Pancreas (tissue), 10 donors: Measurements from ENCODE around the gene ENDOU. TPM values are rescaled to one million over a fixed set of nuclear protein-coding genes. Genes with fewer than 3 reads are reported as not detected.

ENCODE experiments used
- ATAC-seq, 4 donors: fragments of 200-7000 bp; cut with Tn5 transposase; one replicate each; pipeline versions ENCODE4 v1.8.0 to v1.9.1; 2020; ENCODE audit warnings: mild to moderate bottlenecking in 4 of 4, moderate library complexity in 4 of 4
- DNase-seq, 6 donors: peaks; one replicate each; pipeline ENCODE4 v3.0.0-alpha.2; 2020
- FAIRE-seq: peaks from 2 replicates; lab custom pipeline; 2012; peaks lifted over from hg19 to GRCh38; lab: Jason Lieb, UNC
- H3K27ac ChIP-seq, 4 donors: fragments of 200-600 bp; sonication (generic); 1 replicate in 3 of 4; 2 replicates in 1 of 4; pipeline versions ENCODE4 v1.5.0 to v1.8.0; 2020
- H3K27me3 ChIP-seq, 4 donors: fragments of 200-600 bp; one replicate each; pipeline ENCODE4 v1.8.0; 2021
- H3K36me3 ChIP-seq, 3 donors: fragments of 200-600 bp; sonication (generic) in 1 of 3; one replicate each; pipeline versions ENCODE4 v1.5.0 to v1.8.0; 2020 to 2021
- H3K4me1 ChIP-seq, 3 donors: fragments of 200-600 bp; one replicate each; pipeline ENCODE4 v1.8.0; 2021
- H3K4me3 ChIP-seq, 4 donors: fragments of 200-600 bp; sonication (generic) in 2 of 4; one replicate each; pipeline versions ENCODE4 v1.5.0 to v1.8.0; 2020 to 2021
- H3K9me3 ChIP-seq, 4 donors: fragments of 200-600 bp; one replicate each; pipeline ENCODE4 v1.8.0; 2021
- CTCF ChIP-seq, 4 donors: fragments of 200-600 bp; sonication (generic) in 3 of 4; IDR thresholded peaks; one replicate each; pipeline versions ENCODE4 v1.5.0 to v1.8.0; 2021; ENCODE audit warnings: antibody characterized with exemption in 4 of 4
- WGBS, 2 donors: extraction: QIAGEN DNeasy Blood & Tissue Kit; methylation state at CpG; one replicate each; pipeline ENCODE4 v1.1.7; 2013; 5-methylcytosine and 5-hydroxymethylcytosine counted together
- intact Hi-C, 3 donors: fragments of 100-400 bp; cut with DNase I; formaldehyde crosslinking; loops; one replicate each; pipeline versions ENCODE4 v1.11.1 to v1.14.2; 2022
- polyA plus RNA-seq, 2 donors: library from polyadenylated mRNA; stranded (reverse); fragments of 200-250 nt; gene quantifications; one replicate each; pipeline ENCODE4 v1.2.3, GENCODE V29; 2013
- total RNA-seq, 6 donors: library from RNA; stranded (reverse); fragmentation: NEBNext Ultra II Directional in 4 of 6; extraction: Animal tissue kit (Norgen Biotek cat#: 25700) in 4 of 6; gene quantifications; one replicate each; pipeline versions ENCODE4 v1.2.1 to v1.2.4, GENCODE V29; 2021 to 2023
- donor health status: healthy with polysubstance abuse.
- donor health status: DM: no; HTN: no; CAD: no; lungs with moderate emphysema.
- donor health status: DM: no; HTN: no; CAD: no.
- donor health status: control.
- donor health status: control.
- donor health status: Bipolar disorder and iron deficiency.
- donor health status: DM: yes; HTN: yes; CAD: no.
- donor health status: DM: no; HTN: no; CAD: no.
- donor health status: DM: no; HTN: no; CAD: no.
- donor health status: DM: yes; HTN: yes; CAD: no.

ENDOU gene
- total and polyA plus RNA-seq, 8 donors: 0.11 to 0.23 (median 0.20) TPM; not detected in 5

GRCh38 chr12:47763481-47764346, 38.4 kb upstream of the ENDOU start:
- H3K27me3 ChIP-seq: no peaks in the 10 kb centered on the region
- no peak overlapping the region for H3K27ac ChIP-seq
- H3K4me3 ChIP-seq: no peak overlapping the region
- no peaks in the 10 kb centered on the region for H3K9me3 ChIP-seq
- DNase-seq: peak in 1 of 6 donors; percentile 26
- peaks cover 0 to under 1% (median 0%) of the 10 kb centered on the region in 3 donors for H3K4me1 ChIP-seq
- 74 to 89% methylated on average over 8 of the region's 8 CpGs for WGBS, 2 donors
- intact Hi-C loops: no loop called here
- TF ChIP-seq CTCF (IDR thresholded peaks at IDR 0.05): no peak
- ATAC-seq: no peak
- FAIRE-seq: no peak
- H3K36me3 ChIP-seq: no peaks in the 10 kb centered on the region

- intact Hi-C loops: no loop called here
- WGBS, 2 donors: 64 to 67% methylated on average over 3 of the region's 3 CpGs
- Histone ChIP-seq H3K27ac (no peak overlapping the region), H3K27me3 (no peaks in the 10 kb centered on the region), H3K36me3 (no peaks in the 10 kb centered on the region), H3K9me3 (no peaks in the 10 kb centered on the region), H3K4me3 (no peak overlapping the region), H3K4me1 (peaks cover 0 to 8% (median 0%) of the 10 kb centered on the region in 3 donors)
- ATAC-seq (no peak), DNase-seq (no peak), FAIRE-seq (no peak)
- TF ChIP-seq CTCF (IDR thresholded peaks at IDR 0.05): no peak
Measured at GRCh38 chr12:47762850-47763465, 37.7 kb upstream of the ENDOU start.

- peak in 3 of 4 donors; percentile 23 to 50 (median 32) for TF ChIP-seq CTCF (IDR thresholded peaks at IDR 0.05)
- DNase-seq (peak; percentile 85 to 95 (median 89)), ATAC-seq (peak; percentile 90 to 96 (median 92)), FAIRE-seq (no peak)
- Histone ChIP-seq H3K9me3 (no peaks in the 10 kb centered on the region), H3K4me1 (peaks cover 3 to 28% (median 16%) of the 10 kb centered on the region in 3 donors), H3K27me3 (no peaks in the 10 kb centered on the region), H3K4me3 (peak within 1 kb of the TSS; percentile 37 to 70 (median 48)), H3K36me3 (no peaks in the 10 kb centered on the region), H3K27ac (peak within 1 kb of the TSS; percentile 35 to 82 (median 64))
- intact Hi-C loops: no loop called here
- WGBS, 2 donors: 1% methylated on average over 50 to 57 of the region's 57 CpGs
Measured at GRCh38 chr12:47758834-47759690, 33.8 kb upstream of the ENDOU start, which contains the start of gene RAPGEF3. TSS of gene RAPGEF3 (minus strand) at chr12:47758880. CDS start at chr12:47758556, 324 bp downstream.

GRCh38 chr12:47758584-47758833, 33.2 kb upstream of the ENDOU start:
- 4% methylated on average over 9 to 10 of the region's 10 CpGs for WGBS, 2 donors
- Histone ChIP-seq H3K27me3 (no peaks in the 10 kb centered on the region), H3K4me1 (peaks cover 3 to 33% (median 19%) of the 10 kb centered on the region in 3 donors), H3K4me3 (peak overlapping the region; percentile 37 to 70 (median 48)), H3K27ac (peak overlapping the region; percentile 35 to 82 (median 64)), H3K36me3 (no peaks in the 10 kb centered on the region), H3K9me3 (no peaks in the 10 kb centered on the region)
- no peak for TF ChIP-seq CTCF (IDR thresholded peaks at IDR 0.05)
- ATAC-seq (no peak), FAIRE-seq (no peak), DNase-seq (no peak)
- intact Hi-C loops: no loop called here
